HCT116 (cell line): ENCODE data around the gene FAM135A. TPM values are rescaled to one million over a fixed set of nuclear protein-coding genes. Genes with fewer than 3 reads are reported as not detected.

Experiments
- ATAC-seq: fragments of 200-7000 bp; cut with Tn5 transposase; 2 replicates; pipeline ENCODE4 v1.9.1; 2020; ENCODE audit warnings: mild to moderate bottlenecking, moderate library complexity
- BruUV-seq: library from RNA; stranded (reverse); fragments of 400-500 nt; replicated peaks from 2 replicates; lab custom pipeline; 2021; lab: Mats Ljungman, UMichigan
- CTCF ChIA-PET: fragments of 300-600 bp; sonication (Branson Sonifier 250); formaldehyde crosslinking; loops from one replicate; lab custom pipeline; 2021; ENCODE audit warnings: antibody characterized with exemption; lab: Charles Lee
- POLR2A ChIA-PET: fragments of 300-600, 350-600 bp; sonication (Branson Sonifier 250); formaldehyde crosslinking; loops from one replicate; lab custom pipeline; 2021; ENCODE audit warnings: antibody characterized with exemption; lab: Charles Lee
- RAD21 ChIA-PET, 2 experiments: fragments of 300-600 bp; sonication (Branson Sonifier 250); formaldehyde crosslinking; loops; one replicate each; lab custom pipeline; 2023; ENCODE audit warnings: low total read pairs in 2 of 2; ENCODE audit not compliant: uncharacterized antibody in 2 of 2, unreplicated experiment in 2 of 2, low non-redundant PET in 1 of 2; lab: Charles Lee
- DNase-seq: peaks from one replicate; pipeline ENCODE4 v3.0.0-alpha.2; 2010; ENCODE audit warnings: low read depth, low spot score
- H2AFZ ChIP-seq: fragments of 200-600 bp; shearing (Covaris generic), sonication (generic); 2 replicates; pipeline ENCODE4 v1.6.1; 2017; ENCODE audit warnings: low read depth, mixed run types, mixed read lengths, antibody characterized with exemption, low read length; ENCODE audit not compliant: poor library complexity, severe bottlenecking
- H3K27ac ChIP-seq: 2 replicates; pipeline ENCODE4 v1.5.1; 2012; ENCODE audit warnings: low read depth, low read length
- H3K27me3 ChIP-seq: fragments of 200-600 bp; sonication (generic); 2 replicates; pipeline ENCODE4 v1.6.1; 2016; ENCODE audit warnings: mixed run types, low read length, mixed read lengths; ENCODE audit not compliant: insufficient read depth
- H3K36me3 ChIP-seq, 2 experiments: fragments of 200-500 bp in 1 of 2; fragments of 200-600 bp in 1 of 2; sonication (Bioruptor generic) in 1 of 2; sonication (generic) in 1 of 2; 2 replicates each; pipeline versions ENCODE4 v1.5.1 to v1.6.1; 2014 to 2016; ENCODE audit warnings: low read length in 2 of 2, inconsistent platforms in 1 of 2, mixed read lengths in 1 of 2, mixed run types in 1 of 2; ENCODE audit not compliant: insufficient read depth in 2 of 2, control insufficient read depth in 1 of 2
- H3K4me1 ChIP-seq, 2 experiments: fragments of 200-600 bp in 1 of 2; sonication (generic) in 1 of 2; 2 replicates each; pipeline versions ENCODE4 v1.5.1 to v1.6.1; 2012 to 2017; ENCODE audit warnings: low read length in 2 of 2, inconsistent platforms in 1 of 2, mild to moderate bottlenecking in 1 of 2, mixed read lengths in 1 of 2, mixed run types in 1 of 2, moderate library complexity in 1 of 2; ENCODE audit not compliant: insufficient read depth in 2 of 2, control insufficient read depth in 1 of 2
- H3K4me2 ChIP-seq: fragments of 200-600 bp; sonication (generic); 2 replicates; pipeline ENCODE4 v1.6.1; 2017; ENCODE audit warnings: mixed run types, low read length, mixed read lengths
- H3K4me3 ChIP-seq, 2 experiments: fragments of 200-600 bp in 1 of 2; sonication (generic) in 1 of 2; replicated peaks in 1 of 2; 2 replicates each; pipeline ENCODE4 v1.5.1; 2011 to 2016; ENCODE audit warnings: low read length in 2 of 2, control low read depth in 1 of 2, low read depth in 1 of 2, mild to moderate bottlenecking in 1 of 2, mixed read lengths in 1 of 2, mixed run types in 1 of 2
- H3K79me2 ChIP-seq: fragments of 200-600 bp; sonication (generic); 2 replicates; pipeline ENCODE4 v1.6.1; 2017; ENCODE audit warnings: mild to moderate bottlenecking, mixed run types, low read length, moderate library complexity, mixed read lengths; ENCODE audit not compliant: insufficient read depth
- H3K9ac ChIP-seq: fragments of 200-600 bp; sonication (generic); 2 replicates; pipeline ENCODE4 v1.6.1; 2016; ENCODE audit warnings: low read length, mixed read lengths
- H3K9me2 ChIP-seq: fragments of 200-600 bp; sonication (generic), shearing (Covaris generic); 2 replicates; pipeline ENCODE4 v1.6.1; 2017; ENCODE audit warnings: mixed run types, mild to moderate bottlenecking, moderate library complexity; ENCODE audit not compliant: insufficient read depth
- H3K9me3 ChIP-seq, 2 experiments: fragments of 200-500 bp in 1 of 2; fragments of 200-600 bp in 1 of 2; sonication (Bioruptor generic) in 1 of 2; sonication (generic) in 1 of 2; 2 replicates each; pipeline ENCODE4 v1.6.1; 2014 to 2017; ENCODE audit warnings: low read length in 2 of 2, mixed read lengths in 2 of 2, inconsistent platforms in 1 of 2, low read depth in 1 of 2, mild to moderate bottlenecking in 1 of 2, mixed run types in 1 of 2, moderate library complexity in 1 of 2; ENCODE audit not compliant: control insufficient read depth in 1 of 2, insufficient read depth in 1 of 2
- H4K20me1 ChIP-seq: fragments of 200-600 bp; sonication (generic), shearing (Covaris generic); 2 replicates; pipeline ENCODE4 v1.6.1; 2017; ENCODE audit warnings: mixed run types, mild to moderate bottlenecking, moderate library complexity; ENCODE audit not compliant: insufficient read depth
- CBX3 ChIP-seq: IDR thresholded peaks from 2 replicates; pipeline ENCODE4 v1.6.1; 2012; ENCODE audit warnings: low read depth
- EZH2 ChIP-seq: fragments of 200-600 bp; sonication (generic); IDR thresholded peaks from 2 replicates; pipeline ENCODE4 v1.6.1; 2017; ENCODE audit warnings: antibody characterized with exemption, mixed run types
- FOSL1 ChIP-seq: IDR thresholded peaks from 2 replicates; pipeline ENCODE4 v1.6.1; 2012; ENCODE audit warnings: low read depth
- MAX ChIP-seq: IDR thresholded peaks from 2 replicates; pipeline ENCODE4 v1.6.1; 2012
- POLR2A ChIP-seq: IDR thresholded peaks from 2 replicates; pipeline ENCODE4 v1.7.0; 2011; ENCODE audit warnings: borderline replicate concordance; ENCODE audit not compliant: insufficient read depth, insufficient read length; ENCODE audit errors: extremely low read depth
- POLR2AphosphoS5 ChIP-seq: IDR thresholded peaks from 2 replicates; pipeline ENCODE4 v1.6.1; 2011; ENCODE audit warnings: mild to moderate bottlenecking, low read depth, low read length, moderate library complexity
- intact Hi-C: fragments of 100-400 bp; cut with micrococcal nuclease; formaldehyde crosslinking; loops from 2 replicates; pipeline ENCODE4 v1.10.0; 2022
- total RNA-seq: library from RNA; stranded (reverse); gene quantifications from one replicate; pipeline ENCODE4 v1.2.1, GENCODE V29; 2021; ENCODE audit not compliant: unreplicated experiment
- TF ChIP-seq, protein P1 (sequence below): IDR thresholded peaks from 2 replicates; pipeline ENCODE4 v1.6.1; 2012; ENCODE audit warnings: low read depth
- TF ChIP-seq, protein P2 (sequence below), 3 experiments: fragments of 200-600 bp in 1 of 3; sonication (generic) in 1 of 3; IDR thresholded peaks in 2 of 3; conservative IDR thresholded peaks in 1 of 3; 2 replicates each; pipeline ENCODE4 v1.5.1; 2012 to 2017; ENCODE audit warnings: low read depth in 2 of 3, low read length in 2 of 3, antibody characterized with exemption in 1 of 3, borderline replicate concordance in 1 of 3, control low read depth in 1 of 3, mild to moderate bottlenecking in 1 of 3, mixed read lengths in 1 of 3, mixed run types in 1 of 3, moderate library complexity in 1 of 3; ENCODE audit not compliant: insufficient read depth in 1 of 3

Gene FAM135A
- total RNA-seq, 1 experiment from 2014 or later, result 20.8 TPM

- intact Hi-C loops, result loop anchor here (5.0 kb wide), 1 partner anchor 40 kb away; no protein-coding TSS in a partner anchor
Measured at GRCh38 chr6:70592391-70593117, 179.2 kb downstream of the FAM135A start.

More at GRCh38 chr6:70592391-70593117, 179.2 kb downstream of the FAM135A start:
- TF ChIP-seq EZH2 (no peak), MAX (no peak), POLR2A (no peak), POLR2AphosphoS5 (no peak), FOSL1 (no peak), CBX3 (no peak)
- TF ChIP-seq, protein P1, sequence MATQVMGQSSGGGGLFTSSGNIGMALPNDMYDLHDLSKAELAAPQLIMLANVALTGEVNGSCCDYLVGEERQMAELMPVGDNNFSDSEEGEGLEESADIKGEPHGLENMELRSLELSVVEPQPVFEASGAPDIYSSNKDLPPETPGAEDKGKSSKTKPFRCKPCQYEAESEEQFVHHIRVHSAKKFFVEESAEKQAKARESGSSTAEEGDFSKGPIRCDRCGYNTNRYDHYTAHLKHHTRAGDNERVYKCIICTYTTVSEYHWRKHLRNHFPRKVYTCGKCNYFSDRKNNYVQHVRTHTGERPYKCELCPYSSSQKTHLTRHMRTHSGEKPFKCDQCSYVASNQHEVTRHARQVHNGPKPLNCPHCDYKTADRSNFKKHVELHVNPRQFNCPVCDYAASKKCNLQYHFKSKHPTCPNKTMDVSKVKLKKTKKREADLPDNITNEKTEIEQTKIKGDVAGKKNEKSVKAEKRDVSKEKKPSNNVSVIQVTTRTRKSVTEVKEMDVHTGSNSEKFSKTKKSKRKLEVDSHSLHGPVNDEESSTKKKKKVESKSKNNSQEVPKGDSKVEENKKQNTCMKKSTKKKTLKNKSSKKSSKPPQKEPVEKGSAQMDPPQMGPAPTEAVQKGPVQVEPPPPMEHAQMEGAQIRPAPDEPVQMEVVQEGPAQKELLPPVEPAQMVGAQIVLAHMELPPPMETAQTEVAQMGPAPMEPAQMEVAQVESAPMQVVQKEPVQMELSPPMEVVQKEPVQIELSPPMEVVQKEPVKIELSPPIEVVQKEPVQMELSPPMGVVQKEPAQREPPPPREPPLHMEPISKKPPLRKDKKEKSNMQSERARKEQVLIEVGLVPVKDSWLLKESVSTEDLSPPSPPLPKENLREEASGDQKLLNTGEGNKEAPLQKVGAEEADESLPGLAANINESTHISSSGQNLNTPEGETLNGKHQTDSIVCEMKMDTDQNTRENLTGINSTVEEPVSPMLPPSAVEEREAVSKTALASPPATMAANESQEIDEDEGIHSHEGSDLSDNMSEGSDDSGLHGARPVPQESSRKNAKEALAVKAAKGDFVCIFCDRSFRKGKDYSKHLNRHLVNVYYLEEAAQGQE, result no peak
- TF ChIP-seq, protein P2, sequence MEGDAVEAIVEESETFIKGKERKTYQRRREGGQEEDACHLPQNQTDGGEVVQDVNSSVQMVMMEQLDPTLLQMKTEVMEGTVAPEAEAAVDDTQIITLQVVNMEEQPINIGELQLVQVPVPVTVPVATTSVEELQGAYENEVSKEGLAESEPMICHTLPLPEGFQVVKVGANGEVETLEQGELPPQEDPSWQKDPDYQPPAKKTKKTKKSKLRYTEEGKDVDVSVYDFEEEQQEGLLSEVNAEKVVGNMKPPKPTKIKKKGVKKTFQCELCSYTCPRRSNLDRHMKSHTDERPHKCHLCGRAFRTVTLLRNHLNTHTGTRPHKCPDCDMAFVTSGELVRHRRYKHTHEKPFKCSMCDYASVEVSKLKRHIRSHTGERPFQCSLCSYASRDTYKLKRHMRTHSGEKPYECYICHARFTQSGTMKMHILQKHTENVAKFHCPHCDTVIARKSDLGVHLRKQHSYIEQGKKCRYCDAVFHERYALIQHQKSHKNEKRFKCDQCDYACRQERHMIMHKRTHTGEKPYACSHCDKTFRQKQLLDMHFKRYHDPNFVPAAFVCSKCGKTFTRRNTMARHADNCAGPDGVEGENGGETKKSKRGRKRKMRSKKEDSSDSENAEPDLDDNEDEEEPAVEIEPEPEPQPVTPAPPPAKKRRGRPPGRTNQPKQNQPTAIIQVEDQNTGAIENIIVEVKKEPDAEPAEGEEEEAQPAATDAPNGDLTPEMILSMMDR (IDR thresholded peaks at IDR 0.05 in 2 of 3, conservative IDR thresholded peaks at IDR 0.05 in 1 of 3; ENCODE audit: borderline replicate concordance in 1 of 3, insufficient read depth in 1 of 3, low read depth in 2 of 3, low read length in 2 of 3), result no peak
- no peaks in the 10 kb centered on the region for H3K79me2 ChIP-seq
- BruUV-seq, result no TSS peak
- no peaks in the 10 kb centered on the region for H3K4me1 ChIP-seq
- H3K4me2 ChIP-seq, result no peak overlapping the region
- H3K9ac ChIP-seq, result no peak overlapping the region
- ATAC-seq, result no peak
- H3K27me3 ChIP-seq, result no peaks in the 10 kb centered on the region
- H3K36me3 ChIP-seq, result no peaks in the 10 kb centered on the region
- RAD21 ChIA-PET, result no interaction called here
- DNase-seq, result no peak
- CTCF ChIA-PET, result no interaction called here
- POLR2A ChIA-PET, result no interaction called here
- no peak overlapping the region for H3K27ac ChIP-seq
- no peak overlapping the region for H3K4me3 ChIP-seq
- H2AFZ ChIP-seq, result no peak overlapping the region
- no peaks in the 10 kb centered on the region for H3K9me3 ChIP-seq
- no peaks in the 10 kb centered on the region for H4K20me1 ChIP-seq
- H3K9me2 ChIP-seq, result no peaks in the 10 kb centered on the region
